Astrocyte of the spinal cord (primary cell): ENCODE data around the gene CCDC74B.
"Not testable (repeated sequence)": the region's sequence is repeated elsewhere in the genome, so short reads cannot be mapped to it uniquely, and the experiment has no call there.

Experiments used
- DNase-seq: peaks from one replicate; pipeline ENCODE4 v3.0.0; 2011; ENCODE audit warnings: low read depth, low spot score
- H3K4me3 ChIP-seq: 2 replicates; pipeline ENCODE4 v1.5.1; 2011; ENCODE audit warnings: low read depth, mild to moderate bottlenecking, low read length, moderate library complexity
- in situ Hi-C: cut with HindIII; loops from 2 replicates; pipeline ENCODE4 v1.10.0; 2017; ENCODE audit warnings: low sequenced_read_pairs
- TF ChIP-seq, protein P1 (sequence below): IDR thresholded peaks from 2 replicates; pipeline ENCODE4 v1.5.1; 2012; ENCODE audit warnings: low read depth, mild to moderate bottlenecking, low read length, inconsistent platforms

Gene CCDC74B

DNA sequence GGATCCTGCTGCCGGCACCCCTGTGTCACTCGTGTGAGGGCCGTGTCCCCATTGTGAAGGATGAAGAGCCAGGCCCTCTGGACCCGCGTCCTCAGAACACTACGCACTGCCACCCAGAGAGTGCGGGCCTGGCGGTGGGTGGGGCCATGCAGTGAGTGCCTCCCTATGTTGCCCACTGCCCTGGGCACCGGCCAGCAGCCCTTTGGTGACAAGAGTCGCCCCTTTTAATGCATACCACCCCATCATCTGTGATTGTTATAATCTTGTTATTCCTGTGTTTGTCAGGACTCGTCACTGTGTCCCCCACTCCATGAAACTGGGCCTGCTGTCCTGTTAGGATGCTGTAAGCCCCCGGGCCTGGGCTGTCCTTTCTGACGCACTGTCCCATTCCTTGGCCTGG, 6.6 kb downstream of the CCDC74B start:
- DNase-seq, in situ Hi-C loops, H3K4me3 ChIP-seq: not testable (repeated sequence)

DNA sequence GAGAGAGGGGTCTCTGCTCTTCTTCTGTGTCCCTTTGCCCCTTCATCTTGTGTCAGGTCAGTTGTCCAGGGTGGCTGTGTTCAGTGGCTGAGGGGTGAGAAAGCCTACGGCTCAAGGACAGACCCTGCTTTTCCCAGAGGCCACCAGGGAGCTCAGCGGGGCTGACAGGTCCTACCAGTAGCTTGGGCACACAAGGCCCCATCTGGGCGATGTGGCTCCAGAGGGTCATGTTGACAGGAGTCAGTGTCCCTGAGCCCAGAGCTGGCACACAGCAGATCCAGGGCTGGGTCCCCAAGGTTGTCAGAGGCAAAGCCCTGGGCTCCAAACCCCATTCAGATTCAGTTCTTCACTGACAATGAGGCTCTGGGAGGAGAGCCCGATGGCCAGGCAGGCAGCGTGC, 7.8 kb downstream of the CCDC74B start:
- H3K4me3 ChIP-seq, in situ Hi-C loops, DNase-seq: not testable (repeated sequence)

GRCh38 chr2:130136546-130136945, 8.4 kb downstream of the CCDC74B start:
- DNase-seq, H3K4me3 ChIP-seq, in situ Hi-C loops: not testable (repeated sequence)

GRCh38 chr2:130135692-130136541, 9.0 kb downstream of the CCDC74B start:
- TF ChIP-seq, protein P1, sequence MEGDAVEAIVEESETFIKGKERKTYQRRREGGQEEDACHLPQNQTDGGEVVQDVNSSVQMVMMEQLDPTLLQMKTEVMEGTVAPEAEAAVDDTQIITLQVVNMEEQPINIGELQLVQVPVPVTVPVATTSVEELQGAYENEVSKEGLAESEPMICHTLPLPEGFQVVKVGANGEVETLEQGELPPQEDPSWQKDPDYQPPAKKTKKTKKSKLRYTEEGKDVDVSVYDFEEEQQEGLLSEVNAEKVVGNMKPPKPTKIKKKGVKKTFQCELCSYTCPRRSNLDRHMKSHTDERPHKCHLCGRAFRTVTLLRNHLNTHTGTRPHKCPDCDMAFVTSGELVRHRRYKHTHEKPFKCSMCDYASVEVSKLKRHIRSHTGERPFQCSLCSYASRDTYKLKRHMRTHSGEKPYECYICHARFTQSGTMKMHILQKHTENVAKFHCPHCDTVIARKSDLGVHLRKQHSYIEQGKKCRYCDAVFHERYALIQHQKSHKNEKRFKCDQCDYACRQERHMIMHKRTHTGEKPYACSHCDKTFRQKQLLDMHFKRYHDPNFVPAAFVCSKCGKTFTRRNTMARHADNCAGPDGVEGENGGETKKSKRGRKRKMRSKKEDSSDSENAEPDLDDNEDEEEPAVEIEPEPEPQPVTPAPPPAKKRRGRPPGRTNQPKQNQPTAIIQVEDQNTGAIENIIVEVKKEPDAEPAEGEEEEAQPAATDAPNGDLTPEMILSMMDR, result no peak
- DNase-seq, result no peak
- no peak overlapping the region for H3K4me3 ChIP-seq
- in situ Hi-C loops, result no loop called here

DNA sequence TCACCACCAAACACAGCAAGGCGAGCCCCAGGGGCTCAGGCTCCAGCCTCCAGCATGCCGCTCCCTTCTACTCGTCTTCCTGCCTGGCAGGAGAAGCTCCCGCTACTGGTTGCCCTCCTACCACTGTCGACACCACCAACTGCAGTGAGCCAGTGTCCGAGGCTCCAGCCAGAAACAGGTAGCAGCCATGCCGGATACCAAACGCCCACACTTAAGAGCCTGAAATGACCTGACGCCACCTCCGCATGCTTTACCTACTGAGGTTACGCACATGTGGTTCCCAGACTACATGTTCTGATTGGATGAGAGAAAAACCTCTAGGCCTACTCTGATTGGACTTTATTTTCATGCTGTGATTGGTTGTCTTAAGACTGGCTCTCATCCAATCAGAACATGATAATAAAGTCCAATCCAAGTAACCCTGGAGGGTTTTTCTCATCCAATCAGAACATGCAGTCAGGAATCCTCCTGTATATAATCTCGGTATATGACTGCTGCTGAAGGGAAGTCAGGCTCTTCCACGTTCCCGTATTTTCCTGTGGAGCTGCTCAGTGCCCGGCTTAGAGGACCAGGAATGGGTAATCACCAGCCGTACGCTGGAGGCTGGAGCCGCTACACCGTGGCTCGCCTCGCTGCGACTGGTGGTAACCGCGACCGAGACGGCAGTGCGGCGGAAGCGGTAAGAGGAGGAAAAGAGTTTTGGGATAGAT, 15.6 kb downstream of the CCDC74B start, which contains the start of gene POTEF:
Gene POTEF, minus strand, starts transcription at position 103 of the 710 bp plus-strand sequence. CDS start 8,707 bp downstream, outside the sequence.
- H3K4me3 ChIP-seq, in situ Hi-C loops, DNase-seq: not testable (repeated sequence)

DNA sequence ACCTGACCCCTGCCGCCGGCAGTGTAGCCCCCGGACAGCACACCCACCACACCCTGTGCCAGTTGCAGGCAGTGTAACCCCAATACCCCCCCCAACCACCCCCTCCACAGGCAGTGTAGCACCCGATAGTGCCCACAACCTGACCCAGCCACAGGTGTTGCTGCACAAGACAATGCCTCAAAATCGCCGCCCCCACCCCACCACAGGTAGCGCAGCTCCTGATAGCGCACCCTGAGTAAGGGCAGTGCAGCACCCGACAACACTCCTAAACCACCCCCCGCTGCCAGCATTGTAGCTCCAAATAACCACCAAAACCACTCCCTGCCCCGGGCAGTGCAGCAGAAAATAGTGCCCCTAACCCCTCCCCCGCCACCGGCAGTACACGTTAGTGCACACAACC, 16.4 kb downstream of the CCDC74B start:
- DNase-seq, in situ Hi-C loops, H3K4me3 ChIP-seq: not testable (repeated sequence)

DNA sequence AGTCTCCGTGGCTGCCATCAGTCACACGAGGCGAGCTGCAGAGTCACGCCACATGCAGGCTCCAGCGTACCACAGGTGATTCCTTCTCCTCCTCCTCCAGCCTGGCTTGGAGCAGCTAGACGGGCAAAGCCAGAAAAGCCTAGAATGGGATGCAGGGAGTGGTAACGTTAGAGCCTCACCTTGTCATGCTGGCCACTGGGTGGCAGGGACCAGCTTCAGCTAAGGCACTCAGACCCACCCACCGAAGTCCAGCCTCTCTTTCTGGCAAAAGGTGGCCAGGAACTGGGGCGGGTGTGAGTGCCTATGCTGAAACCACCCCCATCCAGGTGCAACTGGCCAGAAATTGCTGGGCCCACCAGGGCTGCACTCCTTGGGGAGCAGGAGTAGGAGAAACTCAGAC, 17.2 kb downstream of the CCDC74B start:
- DNase-seq, H3K4me3 ChIP-seq, in situ Hi-C loops: not testable (repeated sequence)

DNA sequence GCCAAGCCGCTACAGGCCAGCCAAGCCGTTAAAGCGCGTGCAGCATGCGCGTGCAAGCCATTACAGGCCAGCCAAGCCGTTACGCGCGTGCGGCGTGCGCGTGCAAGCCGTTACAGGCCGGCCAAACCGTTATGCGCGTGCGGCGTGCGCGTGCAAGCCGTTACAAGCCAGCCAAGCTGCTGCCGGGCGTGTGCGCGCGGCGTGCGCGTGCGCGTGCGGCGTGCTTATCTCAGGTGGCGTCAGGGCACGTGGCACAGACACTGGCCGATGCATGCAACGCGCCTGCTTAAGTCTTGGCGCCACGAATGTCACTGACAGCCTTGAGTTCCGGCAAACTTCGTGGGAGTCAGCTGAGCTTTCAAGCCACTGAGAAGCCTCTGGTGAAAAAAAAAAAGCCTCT, 24.0 kb downstream of the CCDC74B start:
- DNase-seq, in situ Hi-C loops, H3K4me3 ChIP-seq: not testable (repeated sequence)

- H3K4me3 ChIP-seq, in situ Hi-C loops, DNase-seq: not testable (repeated sequence)
Observed at GRCh38 chr2:130102597-130103363, 42.1 kb downstream of the CCDC74B start.
